BE2C (cell line): ENCODE results near the gene VTI1B.
"Not testable (repeated sequence)": the region's sequence is repeated elsewhere in the genome, so short reads cannot be mapped to it uniquely, and the experiment has no call there.

ENCODE experiments used
- DNase-seq: peaks from one replicate; pipeline ENCODE4 v3.0.0-alpha.2; 2020
- H3K27me3 ChIP-seq: fragments of 250-450 bp; sonication (Bioruptor Pico); 2 replicates; pipeline ENCODE4 v1.5.1; 2020; ENCODE audit warnings: mild to moderate bottlenecking
- H3K36me3 ChIP-seq: fragments of 250-450 bp; sonication (Bioruptor Pico); 2 replicates; pipeline ENCODE4 v1.5.1; 2020; ENCODE audit warnings: mild to moderate bottlenecking
- H3K4me1 ChIP-seq: fragments of 250-450 bp; sonication (Bioruptor Pico); 2 replicates; pipeline ENCODE4 v1.5.1; 2020
- H3K4me3 ChIP-seq: 2 replicates; pipeline ENCODE4 v1.5.1; 2011; ENCODE audit warnings: low read depth, low read length
- H3K9me3 ChIP-seq: fragments of 250-450 bp; sonication (Bioruptor Pico); 2 replicates; pipeline ENCODE4 v1.5.1; 2020
- TF ChIP-seq, protein P1 (sequence below): IDR thresholded peaks from 2 replicates; pipeline ENCODE4 v1.5.1; 2012; ENCODE audit warnings: mild to moderate bottlenecking, low read depth, low read length

The VTI1B gene

DNA sequence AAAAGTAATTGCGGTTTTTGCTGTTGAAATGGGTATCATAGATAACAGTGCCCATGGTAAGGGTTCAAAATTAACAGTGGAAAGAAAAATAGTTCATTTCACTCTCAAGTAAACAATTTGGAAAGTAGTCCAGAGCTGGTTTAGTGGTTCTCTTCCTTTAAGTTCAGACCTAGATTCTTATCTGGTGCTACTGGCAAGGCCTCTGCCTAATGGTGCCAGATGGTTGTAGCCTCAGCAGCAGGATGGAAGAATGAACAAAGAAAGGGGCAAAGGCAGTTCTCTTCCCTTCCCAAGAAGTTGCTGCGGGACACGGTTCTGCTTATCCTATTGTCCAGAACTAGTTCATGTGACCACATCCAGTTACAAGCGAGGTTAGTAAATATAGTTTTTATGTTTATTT lies 44.2 kb downstream of the VTI1B start:
- H3K27me3 ChIP-seq: no peaks in the 10 kb centered on the region
- no peaks in the 10 kb centered on the region for H3K36me3 ChIP-seq
- no peaks in the 10 kb centered on the region for H3K9me3 ChIP-seq
- no peak overlapping the region for H3K4me3 ChIP-seq
- no peak for DNase-seq
- TF ChIP-seq, protein P1, sequence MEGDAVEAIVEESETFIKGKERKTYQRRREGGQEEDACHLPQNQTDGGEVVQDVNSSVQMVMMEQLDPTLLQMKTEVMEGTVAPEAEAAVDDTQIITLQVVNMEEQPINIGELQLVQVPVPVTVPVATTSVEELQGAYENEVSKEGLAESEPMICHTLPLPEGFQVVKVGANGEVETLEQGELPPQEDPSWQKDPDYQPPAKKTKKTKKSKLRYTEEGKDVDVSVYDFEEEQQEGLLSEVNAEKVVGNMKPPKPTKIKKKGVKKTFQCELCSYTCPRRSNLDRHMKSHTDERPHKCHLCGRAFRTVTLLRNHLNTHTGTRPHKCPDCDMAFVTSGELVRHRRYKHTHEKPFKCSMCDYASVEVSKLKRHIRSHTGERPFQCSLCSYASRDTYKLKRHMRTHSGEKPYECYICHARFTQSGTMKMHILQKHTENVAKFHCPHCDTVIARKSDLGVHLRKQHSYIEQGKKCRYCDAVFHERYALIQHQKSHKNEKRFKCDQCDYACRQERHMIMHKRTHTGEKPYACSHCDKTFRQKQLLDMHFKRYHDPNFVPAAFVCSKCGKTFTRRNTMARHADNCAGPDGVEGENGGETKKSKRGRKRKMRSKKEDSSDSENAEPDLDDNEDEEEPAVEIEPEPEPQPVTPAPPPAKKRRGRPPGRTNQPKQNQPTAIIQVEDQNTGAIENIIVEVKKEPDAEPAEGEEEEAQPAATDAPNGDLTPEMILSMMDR: no peak
- no peaks in the 10 kb centered on the region for H3K4me1 ChIP-seq

DNA sequence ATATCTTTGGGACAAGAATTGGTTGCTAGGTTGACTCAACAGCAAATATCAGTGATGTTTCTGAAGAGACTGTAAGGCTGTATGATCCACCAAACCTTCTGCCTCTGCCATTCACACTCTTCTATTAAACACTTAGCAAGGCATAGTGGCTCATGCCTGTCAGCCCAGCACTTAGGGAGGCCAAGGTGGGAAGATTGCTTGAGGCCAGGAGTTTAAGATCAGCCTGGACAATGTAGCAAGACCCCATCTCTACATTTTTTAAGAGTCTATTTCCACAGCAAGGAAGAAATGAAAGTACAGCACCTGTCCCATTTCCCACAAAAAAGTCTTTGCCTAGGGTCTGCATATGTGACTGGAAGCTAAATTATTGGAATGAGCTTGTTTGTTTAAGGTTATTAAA lies 46.9 kb downstream of the VTI1B start:
- no peak for DNase-seq
- Histone ChIP-seq H3K36me3 (no peaks in the 10 kb centered on the region), H3K9me3 (no peaks in the 10 kb centered on the region), H3K27me3 (no peaks in the 10 kb centered on the region), H3K4me3 (no peak overlapping the region), H3K4me1 (no peaks in the 10 kb centered on the region)
- TF ChIP-seq, protein P1: no peak

DNA sequence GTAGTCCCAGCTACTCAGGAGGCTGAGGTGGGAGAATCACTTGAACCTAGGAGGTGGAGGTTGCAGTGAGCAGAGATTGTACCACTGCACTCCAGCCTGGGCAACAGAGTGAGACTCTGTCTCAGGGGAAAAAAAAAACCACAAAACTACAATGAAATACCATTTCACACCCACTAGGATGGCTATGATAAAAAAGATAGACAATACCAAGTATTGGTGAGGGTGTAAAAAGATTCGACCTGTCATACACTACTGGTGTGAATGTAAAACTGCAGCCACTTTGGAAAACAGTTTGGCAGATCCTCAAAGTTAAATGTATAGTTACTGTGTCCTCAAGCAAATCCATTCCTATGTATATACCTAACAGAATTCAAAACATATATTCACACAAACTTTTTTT lies 48.3 kb downstream of the VTI1B start:
- not testable (repeated sequence) for H3K4me3 ChIP-seq, H3K36me3 ChIP-seq, H3K9me3 ChIP-seq, DNase-seq, H3K4me1 ChIP-seq, H3K27me3 ChIP-seq

DNA sequence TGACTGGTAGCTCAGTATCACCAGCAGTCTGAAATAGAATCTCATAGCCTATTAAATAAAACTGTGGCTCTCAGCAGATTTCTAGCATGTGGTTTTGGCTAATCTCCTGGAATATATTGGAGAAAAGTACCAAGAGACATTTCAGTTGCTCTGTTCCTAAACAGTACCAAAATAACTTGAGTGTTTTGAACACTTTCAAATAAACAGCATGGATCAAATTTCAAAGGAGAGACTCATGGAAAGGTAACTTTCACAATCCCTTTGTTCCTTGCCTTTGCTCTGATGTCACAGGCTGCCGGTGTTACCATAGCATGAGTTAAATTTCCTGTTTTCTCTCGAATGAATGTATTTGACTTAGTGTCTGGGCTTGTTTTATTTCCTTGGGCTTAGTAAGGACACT lies 51.3 kb downstream of the VTI1B start:
- no peak for DNase-seq
- peaks cover 6% of the 10 kb centered on the region; the same call in 1 of the 2 replicates for H3K27me3 ChIP-seq
- H3K36me3 ChIP-seq: no peaks in the 10 kb centered on the region
- TF ChIP-seq, protein P1: no peak
- H3K9me3 ChIP-seq: no peaks in the 10 kb centered on the region
- no peak overlapping the region for H3K4me3 ChIP-seq
- H3K4me1 ChIP-seq: no peaks in the 10 kb centered on the region

DNA sequence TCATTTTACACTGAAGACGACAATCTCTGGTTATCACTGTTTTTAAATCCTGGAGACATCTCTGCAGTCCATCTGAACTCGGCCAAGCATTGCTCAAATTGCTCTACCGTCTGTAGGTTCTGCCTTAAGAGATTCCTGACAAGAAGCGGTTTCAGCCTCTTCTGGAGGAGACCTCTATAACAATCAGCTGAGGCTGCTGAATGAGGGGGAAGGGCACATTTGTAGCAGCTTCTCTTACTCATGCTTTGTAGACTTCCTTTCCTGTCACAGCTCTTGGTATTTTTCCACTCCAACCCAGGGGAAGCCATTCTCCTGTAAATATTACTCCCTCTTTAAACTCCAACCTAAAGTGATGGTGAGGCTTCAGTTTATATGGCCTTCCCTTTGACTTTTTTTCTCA lies 51.8 kb downstream of the VTI1B start:
- Histone ChIP-seq H3K4me1 (no peaks in the 10 kb centered on the region), H3K36me3 (no peaks in the 10 kb centered on the region), H3K9me3 (no peaks in the 10 kb centered on the region), H3K4me3 (no peak overlapping the region), H3K27me3 (peaks cover 6% of the 10 kb centered on the region; the same call in 1 of the 2 replicates)
- TF ChIP-seq, protein P1: no peak
- no peak for DNase-seq

DNA sequence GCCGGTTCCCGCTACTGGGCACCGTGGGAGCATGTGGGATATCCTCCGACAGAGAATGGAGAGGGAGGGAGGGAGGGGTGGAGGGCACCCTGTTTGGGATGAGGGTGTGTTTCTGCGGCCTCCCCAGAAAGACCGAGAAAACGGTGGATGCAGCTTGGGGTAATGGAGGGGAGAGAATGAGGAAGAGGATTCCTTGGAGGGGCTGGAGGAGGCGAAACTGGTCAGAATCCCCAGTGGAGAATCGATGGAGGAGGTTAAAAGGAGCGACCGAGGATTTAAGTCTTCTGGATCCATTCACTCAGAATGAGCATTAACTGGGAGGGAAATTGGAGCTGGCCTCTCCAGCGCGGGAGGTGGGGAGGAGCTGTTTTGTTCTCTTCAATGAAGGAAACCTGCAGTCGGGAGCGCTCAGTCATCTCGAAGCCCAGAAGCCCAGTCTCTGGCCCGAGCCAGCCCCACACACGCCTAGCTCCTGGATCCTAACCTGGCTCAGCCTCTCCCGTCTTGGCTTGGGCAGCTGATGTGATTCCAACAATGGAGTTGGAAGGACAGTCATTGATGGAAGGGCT lies 54.1 kb downstream of the VTI1B start:
- Histone ChIP-seq H3K9me3 (no peaks in the 10 kb centered on the region), H3K27me3 (peaks cover 6% of the 10 kb centered on the region; the same call in 1 of the 2 replicates), H3K4me1 (no peaks in the 10 kb centered on the region), H3K36me3 (no peaks in the 10 kb centered on the region), H3K4me3 (peak overlapping the region; percentile 70)
- DNase-seq: peak; percentile 15
- TF ChIP-seq, protein P1: no peak
